ENCODE data around the gene SERTAD3.
"Not testable (repeated sequence)": the region's sequence is repeated elsewhere in the genome, so short reads cannot be mapped to it uniquely, and the experiment has no call there.

The SERTAD3 gene

GRCh38 chr19:40424637-40425449, 19.3 kb downstream of the SERTAD3 start:
- no peak for DNase-seq

DNA sequence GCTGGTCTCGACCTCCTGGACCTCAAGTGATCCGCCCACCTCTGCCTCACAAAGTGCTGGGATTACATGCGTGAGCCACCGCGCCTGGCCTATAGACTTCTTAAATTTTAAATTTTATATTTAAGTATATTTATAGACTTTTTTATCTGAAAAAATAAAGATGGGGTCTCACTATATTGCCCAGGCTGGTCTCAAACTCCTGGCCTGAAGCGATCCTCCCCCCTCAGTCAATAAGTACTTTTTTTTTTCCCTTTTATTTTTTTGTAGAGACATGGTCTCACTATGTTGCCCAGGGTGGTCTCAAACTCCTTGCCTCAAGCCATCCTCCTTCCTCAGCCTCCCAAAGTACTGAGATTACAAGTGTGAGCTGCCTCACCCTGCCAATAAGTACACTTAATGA, 20.2 kb downstream of the SERTAD3 start:
- no peak for DNase-seq

- no peak for DNase-seq
Observed at GRCh38 chr19:40422748-40423566, 21.2 kb downstream of the SERTAD3 start.

- DNase-seq: no peak
Observed at GRCh38 chr19:40421993-40422747, 22.0 kb downstream of the SERTAD3 start.

- DNase-seq: peak; percentile 84
Observed at GRCh38 chr19:40420766-40421765, 23.1 kb downstream of the SERTAD3 start.

GRCh38 chr19:40420451-40420765, 23.7 kb downstream of the SERTAD3 start:
- DNase-seq: no peak

DNA sequence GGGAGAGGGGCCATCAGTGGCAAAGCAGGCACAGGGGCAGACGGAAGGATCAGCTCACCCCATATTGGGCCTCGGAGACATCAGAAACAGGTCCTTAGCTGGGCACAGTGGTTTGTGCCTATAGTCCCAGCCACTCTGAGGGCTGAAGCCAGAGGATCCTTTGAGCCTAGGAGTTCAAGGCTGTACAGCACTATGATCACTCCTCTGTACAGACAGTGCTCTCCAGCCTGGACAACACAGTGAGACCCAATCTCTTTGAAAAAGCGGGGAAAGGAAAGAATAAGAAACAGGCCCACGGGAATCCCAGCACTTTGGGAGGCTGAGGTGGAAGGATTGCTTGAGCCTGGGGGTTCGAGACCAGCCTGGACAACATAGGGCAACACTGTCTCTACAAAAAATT, 24.4 kb downstream of the SERTAD3 start:
- no peak for DNase-seq

GRCh38 chr19:40419066-40419612, 25.0 kb downstream of the SERTAD3 start:
- DNase-seq: no peak

GRCh38 chr19:40418040-40418439, 26.1 kb downstream of the SERTAD3 start:
- no peak for DNase-seq

DNA sequence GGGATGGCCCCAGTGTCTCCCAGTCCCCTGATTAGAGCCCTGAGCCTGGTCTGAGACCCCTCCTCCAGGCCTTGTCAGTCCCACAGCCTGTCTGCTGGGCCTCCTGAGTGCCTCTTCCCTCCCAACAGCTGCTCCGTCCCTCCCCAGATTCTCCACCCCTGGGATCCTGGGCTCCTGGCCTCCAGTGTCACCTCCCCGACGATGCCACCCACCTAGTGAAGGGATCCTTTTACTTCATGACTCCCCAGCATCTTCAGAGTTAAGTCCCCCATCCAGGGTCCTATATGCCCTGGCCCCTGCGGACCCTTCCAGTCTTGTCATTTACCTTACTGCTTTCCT, 26.5 kb downstream of the SERTAD3 start:
- DNase-seq: no peak

DNA sequence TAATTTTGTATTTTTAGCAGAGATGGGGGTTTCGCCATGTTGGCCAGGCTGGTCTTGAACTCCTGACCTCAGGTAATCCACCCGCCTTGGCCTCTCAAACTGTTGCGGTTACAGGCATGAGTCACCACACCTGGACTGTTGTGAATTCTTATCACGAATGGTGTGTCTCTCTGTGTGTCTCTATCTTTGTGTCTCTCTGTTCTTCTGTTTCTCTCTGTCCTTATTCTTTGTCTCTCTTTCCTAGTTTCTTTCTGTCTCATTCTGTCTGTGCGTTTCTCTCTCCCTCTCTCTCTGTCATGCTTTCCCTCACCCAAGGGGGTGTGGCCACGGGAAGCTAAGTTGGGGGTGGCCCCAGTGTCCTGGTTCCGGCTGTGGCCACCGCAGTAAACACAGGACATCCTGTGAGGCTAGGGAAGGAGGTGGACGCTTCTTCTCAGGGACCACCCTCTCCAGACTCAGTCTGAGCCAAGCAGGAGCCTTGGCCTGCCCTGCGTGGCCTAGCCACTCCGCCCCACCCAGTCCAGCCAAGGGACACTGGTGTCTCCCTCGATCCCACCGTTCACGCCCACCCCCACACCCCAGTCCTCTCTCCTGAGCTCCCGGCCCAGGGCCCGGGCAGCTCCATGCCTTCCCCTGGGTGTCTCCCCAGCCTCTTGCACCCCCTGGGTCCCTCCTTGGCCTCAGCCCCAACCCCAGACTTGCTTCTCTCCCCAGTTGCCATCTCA, 27.1 kb downstream of the SERTAD3 start:
- no peak for DNase-seq

GRCh38 chr19:40415768-40416167, 28.4 kb downstream of the SERTAD3 start:
- no peak for DNase-seq

DNA sequence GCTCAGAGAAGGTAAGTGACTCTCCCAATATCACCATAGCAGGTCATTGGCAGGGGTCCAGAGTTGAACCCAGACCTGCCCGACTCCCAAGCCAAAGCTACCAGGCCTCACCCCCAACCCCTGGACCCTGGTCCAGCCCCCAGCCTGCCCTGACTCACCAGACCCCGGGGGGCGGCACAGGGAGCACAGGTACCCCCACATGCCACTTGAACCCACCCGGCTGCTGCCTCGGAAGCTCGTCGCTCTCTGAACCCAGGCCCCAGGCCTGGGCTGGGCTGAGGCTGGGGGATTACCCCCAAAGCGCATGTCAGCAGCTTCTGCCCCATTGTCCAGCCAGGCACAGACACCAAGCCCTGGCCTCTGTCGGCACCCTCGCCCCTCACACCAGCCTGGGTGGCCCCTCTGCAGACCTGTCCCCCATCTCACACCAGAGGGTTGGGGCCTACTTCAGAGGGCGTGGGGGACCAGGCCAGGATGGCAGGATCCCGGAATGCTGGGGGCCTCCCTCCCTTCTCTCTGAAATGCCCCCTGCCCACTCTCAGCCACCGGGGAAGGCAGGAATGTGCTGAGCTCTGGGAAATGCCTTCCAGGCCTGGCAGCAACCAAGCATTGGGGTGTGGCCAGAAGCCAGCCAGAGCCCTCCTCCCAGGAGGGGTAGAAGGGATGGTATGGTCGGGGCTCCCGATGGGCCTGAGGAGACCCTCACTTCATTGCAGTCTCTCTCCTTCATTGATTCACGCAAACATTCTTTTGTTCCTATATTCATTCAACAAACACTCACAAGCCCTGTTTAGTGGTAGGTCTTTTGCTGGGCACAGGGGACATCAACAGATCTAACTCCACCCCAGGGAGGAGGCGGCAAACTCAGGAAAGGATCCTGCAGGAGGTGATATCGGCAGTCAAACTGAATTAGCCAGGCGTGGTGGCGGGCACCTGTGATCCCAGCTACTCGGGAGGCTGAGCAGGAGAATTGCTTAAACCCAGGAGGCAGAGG, 29.3 kb downstream of the SERTAD3 start:
- DNase-seq: no peak

- DNase-seq: no peak
Observed at GRCh38 chr19:40413291-40413845, 30.8 kb downstream of the SERTAD3 start, which contains the start of gene PRX. TSS of gene PRX (minus strand) at chr19:40413378. CDS start at chr19:40407932, 5,446 bp downstream.

GRCh38 chr19:40412866-40413265, 31.3 kb downstream of the SERTAD3 start:
- no peak for DNase-seq

DNA sequence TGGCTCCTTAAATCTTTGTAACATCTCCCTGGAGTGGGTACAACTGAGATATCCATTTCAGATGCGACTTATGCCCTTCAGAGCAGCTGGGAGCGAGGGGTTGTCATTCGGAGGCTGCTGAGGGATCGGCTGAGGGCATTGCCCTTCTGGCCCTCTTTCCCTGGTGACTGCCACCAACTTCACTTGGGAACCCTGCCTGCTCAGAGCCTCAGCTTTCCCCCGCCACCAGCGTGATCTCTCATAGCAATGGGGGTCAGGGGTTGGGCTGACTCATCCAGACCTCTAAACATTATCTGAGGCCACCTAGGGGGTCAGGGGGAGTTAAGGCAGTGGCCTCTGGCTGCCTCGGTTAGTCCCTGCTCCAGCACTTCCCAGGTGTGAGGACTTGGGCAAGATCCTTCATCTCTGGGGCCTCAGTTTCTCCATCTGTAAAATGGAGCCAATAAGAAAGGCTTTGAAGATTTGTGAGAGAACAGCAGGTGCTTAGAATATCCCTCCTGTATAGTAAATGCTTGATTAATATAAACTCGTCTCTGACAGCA, 32.1 kb downstream of the SERTAD3 start:
- no peak for DNase-seq

- no peak for DNase-seq
Observed at GRCh38 chr19:40411125-40411842, 32.9 kb downstream of the SERTAD3 start.

GRCh38 chr19:40410030-40410389, 34.1 kb downstream of the SERTAD3 start:
- no peak for DNase-seq

GRCh38 chr19:40408598-40408925, 35.6 kb downstream of the SERTAD3 start:
- DNase-seq: not testable (repeated sequence)
